Measurements from ENCODE around the gene ZYG11B.

DNA sequence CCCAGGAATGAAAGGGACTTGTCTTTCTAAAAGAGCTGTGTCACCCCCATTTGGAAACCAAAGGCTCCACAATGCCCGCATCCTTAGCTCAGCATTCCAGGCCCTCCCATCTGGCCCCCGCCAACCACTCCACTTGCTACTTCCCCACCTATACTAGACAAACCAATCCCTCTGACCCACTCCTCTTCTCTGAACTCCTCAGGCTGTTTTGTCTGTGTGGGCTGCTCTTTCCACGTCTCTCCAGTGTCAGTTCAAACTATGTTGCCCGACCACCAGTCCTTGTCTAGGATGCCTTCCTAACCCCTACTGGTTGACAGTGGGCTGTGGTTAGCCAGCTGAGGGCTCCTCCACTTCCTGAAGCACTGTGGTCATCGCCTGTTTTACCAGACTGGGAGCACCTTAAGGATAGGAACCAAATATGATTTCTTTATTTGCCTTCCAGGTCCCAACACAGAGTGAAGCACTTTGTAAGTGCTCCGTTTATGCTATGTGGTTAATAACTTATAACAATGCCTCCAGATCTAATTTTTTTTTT is 20.1 kb upstream of the ZYG11B start:
- TF ChIP-seq CSDC2 (CRISPR knock-in tag; IDR thresholded peaks at IDR 0.05) (no peak), ZFP30 (CRISPR knock-in tag; IDR thresholded peaks at IDR 0.05) (no peak), ISL1 (CRISPR knock-in tag; IDR thresholded peaks at IDR 0.05) (no peak), TCF4 (CRISPR knock-in tag; IDR thresholded peaks at IDR 0.05; ENCODE audit: borderline replicate concordance) (no peak), RARB (CRISPR knock-in tag; IDR thresholded peaks at IDR 0.05) (no peak), BACH2 (CRISPR knock-in tag; IDR thresholded peaks at IDR 0.05; ENCODE audit: borderline replicate concordance) (no peak), ESRRG (CRISPR knock-in tag; IDR thresholded peaks at IDR 0.05) (no peak), PPARA (CRISPR knock-in tag; IDR thresholded peaks at IDR 0.05; ENCODE audit: borderline replicate concordance) (no peak), ZNF8 (CRISPR knock-in tag; IDR thresholded peaks at IDR 0.05) (no peak), GLIS3 (CRISPR knock-in tag; IDR thresholded peaks at IDR 0.05) (no peak), ARNTL (CRISPR knock-in tag; IDR thresholded peaks at IDR 0.05; ENCODE audit: borderline replicate concordance, low read depth) (no peak)
- TF ChIP-seq, protein P1, sequence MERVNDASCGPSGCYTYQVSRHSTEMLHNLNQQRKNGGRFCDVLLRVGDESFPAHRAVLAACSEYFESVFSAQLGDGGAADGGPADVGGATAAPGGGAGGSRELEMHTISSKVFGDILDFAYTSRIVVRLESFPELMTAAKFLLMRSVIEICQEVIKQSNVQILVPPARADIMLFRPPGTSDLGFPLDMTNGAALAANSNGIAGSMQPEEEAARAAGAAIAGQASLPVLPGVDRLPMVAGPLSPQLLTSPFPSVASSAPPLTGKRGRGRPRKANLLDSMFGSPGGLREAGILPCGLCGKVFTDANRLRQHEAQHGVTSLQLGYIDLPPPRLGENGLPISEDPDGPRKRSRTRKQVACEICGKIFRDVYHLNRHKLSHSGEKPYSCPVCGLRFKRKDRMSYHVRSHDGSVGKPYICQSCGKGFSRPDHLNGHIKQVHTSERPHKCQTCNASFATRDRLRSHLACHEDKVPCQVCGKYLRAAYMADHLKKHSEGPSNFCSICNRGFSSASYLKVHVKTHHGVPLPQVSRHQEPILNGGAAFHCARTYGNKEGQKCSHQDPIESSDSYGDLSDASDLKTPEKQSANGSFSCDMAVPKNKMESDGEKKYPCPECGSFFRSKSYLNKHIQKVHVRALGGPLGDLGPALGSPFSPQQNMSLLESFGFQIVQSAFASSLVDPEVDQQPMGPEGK (CRISPR knock-in tag; IDR thresholded peaks at IDR 0.05; ENCODE audit: borderline replicate concordance), result no peak
